HG03139 (cell line): ENCODE measurements around the gene ATP5PB.

Experiments used
- ATAC-seq: cut with Tn5 transposase; IDR thresholded peaks from one replicate; pipeline ENCODE4 v1.9.1; 2021; ENCODE audit not compliant: unreplicated experiment

ATP5PB gene

DNA sequence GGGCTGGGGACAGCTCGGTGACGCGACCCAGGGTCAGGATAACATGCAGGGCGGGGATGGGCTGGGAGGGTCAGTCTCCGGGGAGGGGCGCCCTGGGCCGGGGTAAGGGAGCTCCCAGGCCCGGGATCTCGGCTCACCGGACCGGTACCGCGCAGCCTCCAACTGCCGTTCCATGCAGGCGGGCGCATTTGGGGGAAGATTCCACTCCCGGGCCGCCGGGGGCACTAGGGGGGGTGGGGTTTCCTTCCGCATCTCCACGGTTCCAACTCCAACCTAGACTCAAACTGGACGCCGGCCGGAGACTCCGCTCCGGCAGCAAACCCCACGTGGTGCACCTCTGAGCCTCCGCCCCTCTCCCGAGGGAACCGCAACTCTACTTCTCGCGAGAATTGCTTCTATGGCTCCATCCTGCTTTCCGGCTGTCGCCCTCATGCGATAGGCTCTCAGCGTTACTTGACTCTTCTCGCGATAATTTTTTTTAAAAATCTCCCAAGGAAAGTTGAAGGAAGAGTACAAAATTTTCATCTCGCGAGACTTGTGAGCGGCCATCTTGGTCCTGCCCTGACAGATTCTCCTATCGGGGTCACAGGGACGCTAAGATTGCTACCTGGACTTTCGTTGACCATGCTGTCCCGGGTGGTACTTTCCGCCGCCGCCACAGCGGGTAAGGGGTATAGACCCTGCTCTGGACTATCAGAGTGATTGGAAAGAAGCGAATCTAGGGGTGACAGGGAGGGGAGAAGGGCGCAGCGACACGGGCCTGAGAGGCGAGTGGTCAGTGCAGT, at the start of gene ATP5PB, which contains the start of gene WDR77:
Gene ATP5PB (plus strand): TSS at position 547 of the 785 bp plus-strand sequence. CDS start 78 bp downstream, at position 625.
Gene WDR77 (minus strand): TSS at position 339 of the 785 bp plus-strand sequence. CDS start 87 bp downstream, at position 252.
- ATAC-seq = peak; percentile 85

DNA sequence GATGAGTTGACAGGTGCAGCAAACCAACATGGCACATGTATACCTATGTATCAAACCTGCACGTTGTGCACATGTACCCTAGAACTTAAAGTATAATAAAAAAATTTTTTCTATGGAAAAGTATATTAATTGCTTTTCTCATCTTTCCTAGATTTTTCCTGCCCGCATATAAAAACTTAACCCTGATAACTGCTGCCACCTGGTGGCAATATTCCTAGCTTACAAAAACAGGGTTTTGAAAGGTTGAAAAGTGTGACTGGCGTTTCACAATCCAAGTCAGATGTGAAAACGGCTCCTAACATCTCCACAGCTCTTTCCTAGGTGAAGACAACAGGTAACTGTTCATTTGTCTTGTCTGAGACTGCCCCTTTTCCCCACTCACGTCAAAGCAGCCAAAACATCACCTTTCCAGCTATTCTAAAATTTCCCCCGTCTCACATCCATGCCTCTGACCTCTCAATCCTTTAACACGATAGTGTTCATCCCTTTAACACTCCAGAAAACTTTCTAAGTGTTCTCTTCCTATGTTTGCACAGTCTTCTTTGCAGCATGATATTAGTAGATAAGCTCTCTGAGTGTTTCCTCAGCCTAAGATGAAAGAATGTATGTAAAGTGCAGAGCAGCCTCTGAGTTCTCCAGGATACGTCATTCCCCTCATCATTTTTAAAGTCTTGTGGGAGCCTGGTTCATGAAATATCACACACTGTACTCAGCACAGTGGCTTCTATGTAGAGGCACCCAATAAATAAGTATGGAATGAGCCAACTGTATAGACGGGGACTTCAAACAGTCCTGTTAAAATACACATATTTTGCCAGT, 49.3 kb upstream of the ATP5PB start:
- ATAC-seq = no peak

DNA sequence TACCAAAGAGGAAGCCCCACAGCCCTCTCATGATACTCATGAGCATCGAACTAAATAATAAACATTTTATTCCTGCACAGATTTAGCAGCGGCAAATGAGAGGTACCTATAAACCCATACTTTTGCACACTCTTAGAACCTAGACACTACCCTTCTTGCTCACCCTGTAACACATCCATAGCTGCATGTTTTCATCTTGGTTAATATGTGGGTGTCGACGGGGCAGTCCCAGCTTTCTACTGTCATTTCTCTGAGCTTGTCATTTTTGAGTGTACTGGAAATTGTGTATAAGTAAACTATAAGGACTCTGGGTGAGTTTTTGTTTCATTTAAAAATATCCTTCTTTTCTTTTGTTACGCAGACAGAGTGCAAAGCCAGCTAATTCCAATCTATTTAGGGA, 47.2 kb upstream of the ATP5PB start:
- ATAC-seq = no peak

DNA sequence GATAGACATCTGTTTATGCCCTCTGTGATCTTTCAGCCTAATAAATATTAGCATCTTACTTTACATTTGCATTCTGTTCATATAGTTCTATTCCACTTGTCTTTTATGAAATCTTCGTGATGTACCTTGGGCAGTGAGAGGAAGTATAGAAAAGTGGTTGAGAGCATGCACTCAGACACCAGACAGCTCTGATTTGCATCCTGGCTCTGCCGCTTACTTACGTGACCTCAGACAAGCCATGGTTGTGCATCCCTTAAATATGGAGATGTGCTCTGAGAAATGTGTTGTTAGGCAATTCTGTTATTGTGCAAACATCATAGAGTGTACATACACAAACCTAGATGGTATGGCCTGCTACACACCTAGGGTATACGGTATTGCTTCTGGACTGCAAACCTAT, 44.7 kb upstream of the ATP5PB start:
- ATAC-seq = no peak

DNA sequence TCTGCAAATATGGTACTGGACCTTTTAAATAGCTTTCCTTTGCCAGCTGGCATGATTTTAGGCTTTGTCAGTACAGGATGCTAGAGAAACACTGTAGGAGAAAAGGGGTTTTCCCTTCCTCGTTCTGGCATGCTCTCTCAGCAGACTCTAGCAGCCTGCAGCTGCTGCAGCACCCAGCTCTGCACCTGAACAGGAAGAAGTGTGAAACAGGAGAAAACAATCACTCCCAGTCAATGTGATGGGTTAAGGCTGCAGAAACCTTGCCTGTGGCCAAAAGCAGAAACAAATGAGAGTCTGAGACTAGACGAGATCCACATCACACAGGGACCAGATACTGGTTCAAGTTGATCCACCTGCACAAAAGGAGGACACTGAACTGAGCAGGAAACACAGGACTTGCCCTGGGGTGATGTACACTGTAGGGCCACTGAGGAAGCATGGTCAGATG, 42.9 kb upstream of the ATP5PB start:
- ATAC-seq = peak; percentile 92

DNA sequence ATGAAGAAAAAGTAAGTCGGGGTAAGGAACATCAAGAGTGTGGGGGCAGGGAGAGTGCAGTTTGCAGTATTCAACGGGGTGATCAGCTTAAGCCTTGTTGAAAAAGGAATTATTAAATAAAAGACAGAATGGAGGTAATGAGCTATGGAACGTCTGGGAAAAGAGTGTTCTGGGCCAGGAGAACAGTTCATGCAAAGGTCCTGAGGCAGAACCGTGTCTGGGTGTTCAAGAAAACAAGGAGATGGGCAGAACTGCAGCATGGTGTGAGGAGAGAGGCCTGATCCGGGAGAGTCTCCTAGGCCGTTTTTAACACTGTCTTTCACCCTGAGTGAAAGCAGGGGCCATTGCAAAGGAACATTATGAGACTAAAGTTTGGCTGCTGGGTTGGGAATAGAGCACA, 42.0 kb upstream of the ATP5PB start:
- ATAC-seq = no peak

DNA sequence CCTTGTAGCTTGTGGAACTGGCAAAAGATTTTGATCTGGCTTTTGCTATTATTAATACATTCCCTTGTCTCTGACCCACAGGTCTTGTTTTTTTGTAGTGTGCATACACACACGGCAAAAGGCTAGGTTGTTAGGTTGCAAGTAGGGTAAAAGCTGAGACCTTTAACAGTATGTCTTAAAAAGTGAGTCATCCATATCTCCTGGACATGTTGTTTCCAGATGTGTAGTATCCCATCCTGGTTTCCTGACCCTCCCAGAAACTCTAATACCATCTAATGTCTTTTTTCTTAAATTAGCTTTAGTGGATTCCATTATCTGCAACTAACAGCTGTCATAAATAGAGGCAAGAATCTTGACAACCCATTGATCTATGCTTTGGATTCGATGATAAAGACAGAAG, 36.4 kb upstream of the ATP5PB start:
- no peak for ATAC-seq

GRCh38 chr1:111414756-111415155, 34.5 kb upstream of the ATP5PB start:
- no peak for ATAC-seq

- ATAC-seq = no peak
Observed at GRCh38 chr1:111415461-111415860, 33.8 kb upstream of the ATP5PB start.

GRCh38 chr1:111417755-111418154, 31.5 kb upstream of the ATP5PB start:
- ATAC-seq = no peak

- no peak for ATAC-seq
Observed at GRCh38 chr1:111419037-111419436, 30.2 kb upstream of the ATP5PB start.

- ATAC-seq = no peak
Observed at GRCh38 chr1:111420377-111420776, 28.9 kb upstream of the ATP5PB start.

DNA sequence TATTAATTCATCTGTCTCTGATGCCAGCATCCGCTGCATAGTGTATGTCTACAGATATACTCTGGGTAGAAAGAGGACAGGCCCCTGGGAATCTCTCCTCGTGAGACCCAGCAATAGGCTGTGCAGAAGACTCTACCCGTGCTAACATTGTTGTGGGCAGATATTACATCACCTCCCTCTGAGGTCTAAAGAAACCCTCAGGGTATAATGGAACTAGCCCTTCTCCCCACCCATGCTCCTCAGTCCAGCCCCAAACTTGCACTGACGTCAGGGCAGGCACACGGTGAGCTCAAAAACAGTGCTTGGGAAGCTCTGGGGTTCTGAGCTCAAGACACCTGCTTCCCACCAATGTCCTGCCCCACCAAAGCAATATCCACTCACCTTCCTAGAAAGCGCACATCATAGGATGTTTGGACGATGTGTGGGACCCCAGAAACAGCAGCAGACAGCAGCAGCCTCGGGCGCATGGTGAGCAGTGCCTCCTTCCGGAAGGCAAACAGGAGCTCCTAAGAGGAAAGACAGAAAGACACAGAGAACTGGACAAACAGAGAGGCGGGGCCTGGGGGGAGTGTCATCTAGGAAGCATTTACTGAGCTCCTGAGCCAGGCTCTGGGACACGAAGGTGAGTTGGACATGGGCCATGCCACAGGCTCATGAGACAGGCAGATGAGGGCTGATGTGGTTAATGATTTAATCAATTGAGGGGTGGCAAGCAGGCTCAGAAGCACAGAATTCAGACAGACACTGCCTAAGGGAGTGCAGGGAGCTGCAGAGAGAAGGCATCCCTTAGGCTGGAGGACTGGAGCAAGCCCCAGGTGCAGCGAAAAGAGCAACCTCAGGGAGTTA, 26.5 kb upstream of the ATP5PB start:
- ATAC-seq = no peak

- ATAC-seq = no peak
Observed at GRCh38 chr1:111424281-111424680, 25.0 kb upstream of the ATP5PB start.

GRCh38 chr1:111436726-111437125, 12.5 kb upstream of the ATP5PB start:
- ATAC-seq = no peak

- no peak for ATAC-seq
Observed at GRCh38 chr1:111439461-111440351, 9.6 kb upstream of the ATP5PB start.

DNA sequence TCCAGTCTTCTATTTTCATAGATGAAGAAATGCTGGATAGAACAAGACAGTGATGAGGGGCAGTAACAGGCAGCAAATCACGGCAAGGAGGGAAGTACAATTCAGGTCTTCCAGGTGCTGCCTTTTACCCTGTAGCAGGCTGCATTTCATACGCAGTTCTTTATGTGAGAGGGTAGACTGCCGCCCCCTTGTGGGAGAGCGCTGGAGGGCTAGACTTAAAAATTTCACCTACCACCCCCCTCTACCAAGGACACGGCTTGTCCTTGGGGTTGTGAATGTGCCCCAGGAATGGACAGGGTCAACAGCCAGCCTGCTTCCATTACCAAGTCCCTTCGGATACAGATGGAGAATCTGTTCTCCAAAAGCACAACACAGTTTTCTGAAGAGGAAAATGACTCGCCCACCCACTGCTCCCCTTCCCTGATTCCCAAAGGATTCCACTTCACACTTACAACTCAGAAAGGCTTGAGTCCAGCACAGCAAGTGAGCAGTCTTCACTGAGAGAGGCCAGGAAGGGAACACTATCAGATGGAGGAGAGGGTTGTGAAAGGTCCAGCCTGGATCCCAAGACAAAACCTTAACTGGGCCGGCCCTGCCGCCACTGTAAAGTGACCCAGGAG, 7.6 kb upstream of the ATP5PB start:
- ATAC-seq = no peak

GRCh38 chr1:111442457-111442856, 6.8 kb upstream of the ATP5PB start:
- no peak for ATAC-seq

GRCh38 chr1:111444031-111444430, 5.2 kb upstream of the ATP5PB start:
- ATAC-seq = no peak

- ATAC-seq = no peak
Observed at GRCh38 chr1:111446546-111446945, 2.7 kb upstream of the ATP5PB start.
